SK-N-SH (cell line): ENCODE measurements around the gene TBC1D16. TPM values are rescaled to one million over a fixed set of nuclear protein-coding genes. Genes with fewer than 3 reads are reported as not detected.

Experiments used
- CTCF ChIA-PET: fragments of 300-600, 350-600 bp; formaldehyde crosslinking; extraction: SDS; loops from one replicate; lab custom pipeline; 2021; lab: Yijun Ruan, JAX
- POLR2A ChIA-PET: fragments of 350-600 bp; sonication (Branson Sonifier 250); formaldehyde crosslinking; extraction: SDS; loops from one replicate; lab custom pipeline; 2020; ENCODE audit warnings: antibody characterized with exemption, inconsistent platforms; lab: Yijun Ruan, JAX
- DNase-seq: peaks from one replicate; pipeline ENCODE4 v3.0.0; 2012
- H2AFZ ChIP-seq: fragments of 200-600 bp; sonication (generic); 2 replicates; pipeline ENCODE4 v1.8.1; 2016; ENCODE audit warnings: antibody characterized with exemption, mild to moderate bottlenecking, low read depth
- H3F3A ChIP-seq: fragments of 200-600 bp; sonication (generic); replicated peaks from 2 replicates; pipeline ENCODE3; 2016; ENCODE audit warnings: antibody characterized with exemption, mild to moderate bottlenecking; ENCODE audit not compliant: insufficient read depth
- H3K27ac ChIP-seq, 2 experiments: fragments of 200-500 bp in 1 of 2; fragments of 200-600 bp in 1 of 2; sonication (Bioruptor generic) in 1 of 2; sonication (generic), shearing (Covaris generic) in 1 of 2; 2 replicates each; pipeline versions ENCODE4 v1.5.1 to v1.6.1; 2014 to 2016; ENCODE audit warnings: low read depth in 2 of 2, inconsistent platforms in 1 of 2, low read length in 1 of 2, mild to moderate bottlenecking in 1 of 2, mixed read lengths in 1 of 2
- H3K27me3 ChIP-seq: fragments of 200-600 bp; sonication (generic), shearing (Covaris generic); 2 replicates; pipeline ENCODE4 v1.6.1; 2016; ENCODE audit warnings: mixed run types; ENCODE audit not compliant: insufficient read depth
- H3K36me3 ChIP-seq, 2 experiments: fragments of 200-500 bp in 1 of 2; fragments of 200-600 bp in 1 of 2; sonication (Bioruptor generic) in 1 of 2; sonication (generic) in 1 of 2; replicated peaks in 1 of 2; 2 replicates each; pipeline versions ENCODE3 to v1.5.1; 2014 to 2016; ENCODE audit warnings: low read length in 1 of 2, mild to moderate bottlenecking in 1 of 2; ENCODE audit not compliant: insufficient read depth in 2 of 2, control insufficient read depth in 1 of 2
- H3K4me1 ChIP-seq, 2 experiments: fragments of 200-500 bp in 1 of 2; fragments of 200-600 bp in 1 of 2; sonication (Bioruptor generic) in 1 of 2; sonication (generic), shearing (Covaris generic) in 1 of 2; 2 replicates each; pipeline versions ENCODE4 v1.5.1 to v1.6.1; 2014 to 2016; ENCODE audit warnings: low read depth in 1 of 2, low read length in 1 of 2, mixed run types in 1 of 2; ENCODE audit not compliant: insufficient read depth in 2 of 2, control insufficient read depth in 1 of 2
- H3K4me2 ChIP-seq: fragments of 200-600 bp; sonication (generic), shearing (Covaris generic); 2 replicates; pipeline ENCODE4 v1.6.1; 2017; ENCODE audit warnings: mixed run types
- H3K4me3 ChIP-seq, 2 experiments: fragments of 200-500 bp in 1 of 2; fragments of 200-600 bp in 1 of 2; sonication (Bioruptor generic) in 1 of 2; sonication (generic), shearing (Covaris generic) in 1 of 2; 2 replicates each; pipeline versions ENCODE4 v1.5.1 to v1.8.1; 2014 to 2016; ENCODE audit warnings: low read depth in 2 of 2, inconsistent platforms in 1 of 2, low read length in 1 of 2, mild to moderate bottlenecking in 1 of 2, mixed read lengths in 1 of 2, moderate library complexity in 1 of 2
- H3K79me2 ChIP-seq: fragments of 200-600 bp; sonication (generic); 2 replicates; pipeline ENCODE4 v1.8.1; 2017; ENCODE audit warnings: mild to moderate bottlenecking; ENCODE audit not compliant: insufficient read depth
- H3K9ac ChIP-seq: fragments of 200-600 bp; sonication (generic); 2 replicates; pipeline ENCODE4 v1.6.1; 2017; ENCODE audit warnings: mixed run types
- H3K9me2 ChIP-seq: fragments of 200-600 bp; sonication (generic); 2 replicates; pipeline ENCODE4 v1.6.1; 2017; ENCODE audit warnings: mixed run types
- H3K9me3 ChIP-seq: fragments of 200-600 bp; sonication (generic); 2 replicates; pipeline ENCODE4 v1.6.1; 2017; ENCODE audit warnings: mixed run types, mild to moderate bottlenecking, moderate library complexity
- H4K20me1 ChIP-seq: fragments of 200-600 bp; sonication (generic); 2 replicates; pipeline ENCODE4 v1.6.1; 2017; ENCODE audit warnings: mild to moderate bottlenecking, mixed run types; ENCODE audit not compliant: insufficient read depth
- CTCF ChIP-seq: fragments of 200-600 bp; sonication (generic); IDR thresholded peaks from 2 replicates; pipeline ENCODE4 v1.6.1; 2017; ENCODE audit warnings: antibody characterized with exemption, mild to moderate bottlenecking, moderate library complexity
- FOSL2 ChIP-seq: IDR thresholded peaks from 2 replicates; pipeline ENCODE4 v1.4.0; 2012; ENCODE audit warnings: low read depth, mild to moderate bottlenecking, moderate library complexity, borderline replicate concordance
- GATA2 ChIP-seq: sonication (generic); formaldehyde crosslinking; IDR thresholded peaks from 2 replicates; pipeline ENCODE4 v1.5.0; 2020; ENCODE audit warnings: mild to moderate bottlenecking, missing genetic modification reagents
- MXI1 ChIP-seq: IDR thresholded peaks from 2 replicates; pipeline ENCODE4 v1.6.1; 2012; ENCODE audit warnings: mild to moderate bottlenecking, low read depth, low read length, improper control_type of control experiment
- POLR2AphosphoS5 ChIP-seq: IDR thresholded peaks from 2 replicates; pipeline ENCODE4 v1.6.1; 2012; ENCODE audit warnings: low read depth, low read length
- RAD21 ChIP-seq: IDR thresholded peaks from 2 replicates; pipeline ENCODE4 v1.6.1; 2012; ENCODE audit warnings: mild to moderate bottlenecking, low read length
- REST ChIP-seq: IDR thresholded peaks from 2 replicates; pipeline ENCODE4 v1.6.1; 2012; ENCODE audit warnings: mild to moderate bottlenecking, low read depth, low read length, moderate library complexity
- SIN3A ChIP-seq: IDR thresholded peaks from 2 replicates; pipeline ENCODE4 v1.6.1; 2012; ENCODE audit warnings: low read depth, mild to moderate bottlenecking, low read length, moderate library complexity, borderline replicate concordance
- TAF1 ChIP-seq: IDR thresholded peaks from 2 replicates; pipeline ENCODE4 v1.6.1; 2012; ENCODE audit warnings: low read depth, mild to moderate bottlenecking, low read length, moderate library complexity, borderline replicate concordance
- TEAD4 ChIP-seq: IDR thresholded peaks from 2 replicates; pipeline ENCODE4 v1.4.0; 2012; ENCODE audit warnings: mild to moderate bottlenecking, borderline replicate concordance; ENCODE audit not compliant: insufficient read depth
- USF1 ChIP-seq: IDR thresholded peaks from 2 replicates; pipeline ENCODE4 v1.4.0; 2012; ENCODE audit warnings: low read depth, borderline replicate concordance
- USF2 ChIP-seq: fragments of 150-350 bp; IDR thresholded peaks from 2 replicates; pipeline ENCODE4 v1.6.1; 2017; ENCODE audit warnings: antibody characterized with exemption, low read length, low read depth, borderline replicate concordance
- YY1 ChIP-seq: IDR thresholded peaks from 2 replicates; pipeline ENCODE4 v1.4.0; 2012; ENCODE audit warnings: low read depth, mild to moderate bottlenecking
- WGBS: methylation state at CpG from one replicate; pipeline ENCODE4 v1.1.6; 2017; ENCODE audit warnings: low lambda C conversion rate; 5-methylcytosine and 5-hydroxymethylcytosine counted together
- polyA plus RNA-seq, 3 experiments: library from polyadenylated mRNA; depleted of rRNA; stranded (reverse); fragments of >200 nt; gene quantifications; 2 replicates each; pipeline ENCODE4 v1.2.3, GENCODE V29; 2012

TBC1D16 gene
- polyA plus RNA-seq, 1 of the 3 experiments (the other 2 are of a cell fraction), result 14.5 TPM

- Histone ChIP-seq H3K36me3 (no peaks in the 10 kb centered on the region), H3F3A (no peaks in the 10 kb centered on the region), H3K4me3 (no peak overlapping the region), H3K9me2 (no peaks in the 10 kb centered on the region), H3K4me1 (peaks cover 0 to 10% of the 10 kb centered on the region in 2 experiments; a peak in 1 of 4 replicates), H3K9me3 (no peaks in the 10 kb centered on the region), H3K79me2 (no peaks in the 10 kb centered on the region), H3K4me2 (no peak overlapping the region), H3K27me3 (no peaks in the 10 kb centered on the region), H3K27ac (no peak overlapping the region), H3K9ac (no peak overlapping the region), H4K20me1 (no peaks in the 10 kb centered on the region), H2AFZ (no peak overlapping the region)
- no peak for DNase-seq
- POLR2A ChIA-PET, result interaction anchor here (1.0 kb wide), 1 partner anchor 88 kb away, joined by 3 read pairs; no protein-coding TSS in a partner anchor
- CTCF ChIA-PET, result interaction anchor here (0.9 to 14.1 kb wide), 2 partner anchors 52 to 83 kb away, joined by 3 to 182 read pairs; partner anchors contain the start of gene CBX4
- 83% methylated on average over 18 of the region's 18 CpGs for WGBS
- TF ChIP-seq CTCF, result no peak
- no peak for TF ChIP-seq GATA2 (CRISPR knock-in tag)
- TF ChIP-seq FOSL2, result no peak
- no peak for TF ChIP-seq USF2
- no peak for TF ChIP-seq MXI1
Measured at GRCh38 chr17:79926605-79927135, 109.0 kb downstream of the TBC1D16 start.

- Histone ChIP-seq H2AFZ (no peak overlapping the region), H3K9ac (no peak overlapping the region), H3K27ac (no peak overlapping the region), H3K9me3 (no peaks in the 10 kb centered on the region), H3F3A (no peaks in the 10 kb centered on the region), H3K4me1 (peaks cover 0 to 8% of the 10 kb centered on the region in 2 experiments; a peak in 1 of 4 replicates), H3K27me3 (no peaks in the 10 kb centered on the region), H3K4me2 (no peak overlapping the region), H3K79me2 (no peaks in the 10 kb centered on the region), H3K9me2 (no peaks in the 10 kb centered on the region), H4K20me1 (no peaks in the 10 kb centered on the region), H3K36me3 (no peaks in the 10 kb centered on the region), H3K4me3 (no peak overlapping the region)
- ChIA-PET POLR2A (interaction anchor here (1.0 kb wide), 1 partner anchor 88 kb away, joined by 3 read pairs; no protein-coding TSS in a partner anchor), CTCF (interaction anchor here (0.9 to 14.1 kb wide), 3 partner anchors 35 to 83 kb away, joined by 3 to 182 read pairs (median 3); partner anchors contain the start of gene CBX4)
- no peak for DNase-seq
- 67% methylated on average over 7 of the region's 9 CpGs for whole genome bisulfite sequencing
- TF ChIP-seq RAD21 (no peak), FOSL2 (no peak), USF2 (no peak), REST (no peak), USF1 (no peak), SIN3A (no peak), CTCF (no peak), POLR2AphosphoS5 (no peak), TEAD4 (no peak), YY1 (no peak), TAF1 (no peak)
Measured at GRCh38 chr17:79926142-79926604, 109.5 kb downstream of the TBC1D16 start.
